HG03097 (cell line): ENCODE measurements around the gene DYDC2.
"Not testable (repeated sequence)": the region's sequence is repeated elsewhere in the genome, so short reads cannot be mapped to it uniquely, and the experiment has no call there.

Experiments used
- ATAC-seq: cut with Tn5 transposase; IDR thresholded peaks from one replicate; pipeline ENCODE4 v1.9.1; 2021; ENCODE audit not compliant: unreplicated experiment, low FRiP score

DYDC2 gene

GRCh38 chr10:80356563-80356988 lies at the start of gene DYDC2, which contains the start of gene DYDC1:
Gene DYDC2 (plus strand): TSS chr10:80356781. CDS start chr10:80362444, 5,663 bp downstream.
Gene DYDC1 (minus strand): TSS chr10:80356755. CDS start chr10:80352601, 4,154 bp downstream.
- ATAC-seq: peak; percentile 85

GRCh38 chr10:80313523-80313922 lies 43.1 kb upstream of the DYDC2 start:
- ATAC-seq: no peak

- ATAC-seq: no peak
Measured at GRCh38 chr10:80315391-80315790, 41.2 kb upstream of the DYDC2 start.

GRCh38 chr10:80318742-80319141 lies 37.8 kb upstream of the DYDC2 start:
- no peak for ATAC-seq

GRCh38 chr10:80319318-80319717 lies 37.3 kb upstream of the DYDC2 start:
- no peak for ATAC-seq

GRCh38 chr10:80319725-80320290 lies 36.8 kb upstream of the DYDC2 start:
- ATAC-seq: no peak

- no peak for ATAC-seq
Measured at GRCh38 chr10:80320377-80320776, 36.2 kb upstream of the DYDC2 start.

- no peak for ATAC-seq
Measured at GRCh38 chr10:80321183-80321582, 35.4 kb upstream of the DYDC2 start.

GRCh38 chr10:80322158-80322557 lies 34.4 kb upstream of the DYDC2 start:
- no peak for ATAC-seq

GRCh38 chr10:80322711-80323110 lies 33.9 kb upstream of the DYDC2 start:
- ATAC-seq: no peak

- ATAC-seq: no peak
Measured at GRCh38 chr10:80323311-80323710, 33.3 kb upstream of the DYDC2 start.

- ATAC-seq: no peak
Measured at GRCh38 chr10:80324086-80324485, 32.5 kb upstream of the DYDC2 start.

- ATAC-seq: no peak
Measured at GRCh38 chr10:80324891-80325364, 31.7 kb upstream of the DYDC2 start.

GRCh38 chr10:80333983-80334382 lies 22.6 kb upstream of the DYDC2 start:
- ATAC-seq: no peak

- no peak for ATAC-seq
Measured at GRCh38 chr10:80344276-80344675, 12.3 kb upstream of the DYDC2 start.

GRCh38 chr10:80344912-80345311 lies 11.7 kb upstream of the DYDC2 start:
- ATAC-seq: no peak

GRCh38 chr10:80350251-80350650 lies 6.3 kb upstream of the DYDC2 start:
- ATAC-seq: no peak

GRCh38 chr10:80351220-80351619 lies 5.4 kb upstream of the DYDC2 start:
- no peak for ATAC-seq

GRCh38 chr10:80356989-80357850 lies 639 bp downstream of the DYDC2 start:
- ATAC-seq: no peak

- ATAC-seq: no peak
Measured at GRCh38 chr10:80357851-80358125, 1.2 kb downstream of the DYDC2 start.

GRCh38 chr10:80358925-80359324 lies 2.3 kb downstream of the DYDC2 start:
- ATAC-seq: not testable (repeated sequence)

- ATAC-seq: no peak
Measured at GRCh38 chr10:80359644-80360043, 3.1 kb downstream of the DYDC2 start.
